HepG2 (cell line): ENCODE data around the gene ZNF239. TPM values are rescaled to one million over a fixed set of nuclear protein-coding genes. Genes with fewer than 3 reads are reported as not detected.

Experiments
- ATAC-seq: fragments of 200-7000 bp; cut with Tn5 transposase; 3 replicates; pipeline ENCODE4 v1.9.1; 2020; ENCODE audit warnings: mild to moderate bottlenecking, moderate library complexity
- BruUV-seq: library from RNA; stranded (reverse); fragments of 400-500 nt; replicated peaks from 2 replicates; lab custom pipeline; 2021; lab: Mats Ljungman, UMichigan
- CTCF ChIA-PET: fragments of 300-600 bp; formaldehyde crosslinking; extraction: SDS; loops from one replicate; lab custom pipeline; 2021; ENCODE audit warnings: low total read pairs, inconsistent platforms, low intra/inter-chr PET ratio; lab: Yijun Ruan, JAX
- POLR2A ChIA-PET: fragments of 350-600 bp; sonication (Branson Sonifier 250); formaldehyde crosslinking; loops from one replicate; lab custom pipeline; 2020; ENCODE audit warnings: antibody characterized with exemption, inconsistent platforms; lab: Yijun Ruan, JAX
- DNase-seq: peaks from one replicate; pipeline ENCODE4 v3.0.0-alpha.2; 2015; ENCODE audit warnings: low spot score
- FAIRE-seq: peaks from 3 replicates; lab custom pipeline; 2011; peaks lifted over from hg19 to GRCh38; lab: Jason Lieb, UNC
- H2AFZ ChIP-seq: one replicate; pipeline ENCODE4 v1.6.1; 2011; ENCODE audit warnings: low read length, inconsistent platforms
- H3K27ac ChIP-seq: fragments of 300-600 bp; 3 replicates; pipeline ENCODE4 v1.8.0; 2011; ENCODE audit warnings: mixed run types, mild to moderate bottlenecking, mixed read lengths, low read length, inconsistent platforms; ENCODE audit not compliant: insufficient read depth; ENCODE audit errors: extremely low read length
- H3K27me3 ChIP-seq, 2 experiments: fragments of 200-600 bp in 1 of 2; 2 replicates in 1 of 2; 3 replicates in 1 of 2; pipeline versions ENCODE4 v1.6.0 to v1.8.0; 2011; ENCODE audit warnings: low read length in 2 of 2, mild to moderate bottlenecking in 2 of 2, moderate library complexity in 2 of 2, inconsistent platforms in 1 of 2; ENCODE audit not compliant: insufficient read depth in 2 of 2, control insufficient read depth in 1 of 2
- H3K36me3 ChIP-seq, 2 experiments: fragments of 200-600 bp in 1 of 2; replicated peaks in 1 of 2; 2 replicates in 1 of 2; 3 replicates in 1 of 2; pipeline versions ENCODE4 v1.5.1 to v1.8.0; 2011; ENCODE audit warnings: low read length in 2 of 2, inconsistent platforms in 1 of 2; ENCODE audit not compliant: insufficient read depth in 2 of 2, control insufficient read depth in 1 of 2
- H3K4me1 ChIP-seq: 2 replicates; pipeline ENCODE4 v1.5.1; 2012; ENCODE audit warnings: low read length, inconsistent platforms; ENCODE audit not compliant: insufficient read depth
- H3K4me2 ChIP-seq: 2 replicates; pipeline ENCODE4 v1.6.0; 2011; ENCODE audit warnings: low read depth, low read length, inconsistent platforms
- H3K4me3 ChIP-seq, 3 experiments: fragments of 200-600 bp in 1 of 3; sonication (generic), shearing (Covaris generic) in 1 of 3; replicated peaks in 1 of 3; 2 replicates each; pipeline ENCODE4 v1.5.1; 2011 to 2016; ENCODE audit warnings: low read length in 3 of 3, inconsistent platforms in 2 of 3, low read depth in 2 of 3, mild to moderate bottlenecking in 2 of 3, control low read depth in 1 of 3, mixed read lengths in 1 of 3; ENCODE audit not compliant: insufficient read depth in 1 of 3
- H3K79me2 ChIP-seq: one replicate; pipeline ENCODE4 v1.6.1; 2011; ENCODE audit warnings: low read length, inconsistent platforms; ENCODE audit not compliant: insufficient read depth
- H3K9ac ChIP-seq: 2 replicates; pipeline ENCODE4 v1.6.0; 2011; ENCODE audit warnings: mild to moderate bottlenecking, low read depth, low read length, inconsistent platforms; ENCODE audit not compliant: insufficient read depth
- H3K9me3 ChIP-seq: 2 replicates; pipeline ENCODE4 v1.5.1; 2012; ENCODE audit warnings: mild to moderate bottlenecking, low read length
- H4K20me1 ChIP-seq: 2 replicates; pipeline ENCODE4 v1.6.0; 2011; ENCODE audit warnings: inconsistent platforms, mild to moderate bottlenecking, low read length, moderate library complexity; ENCODE audit not compliant: insufficient read depth
- CREM ChIP-seq, 2 experiments: sonication (generic) in 1 of 2; formaldehyde crosslinking in 1 of 2; IDR thresholded peaks; 2 replicates each; pipeline versions ENCODE4 v1.4.0 to v1.6.1; 2016 to 2020; ENCODE audit warnings: antibody characterized with exemption in 1 of 2, mild to moderate bottlenecking in 1 of 2, missing genetic modification reagents in 1 of 2
- HNF1A ChIP-seq, 2 experiments: sonication (generic) in 1 of 2; formaldehyde crosslinking in 1 of 2; IDR thresholded peaks; 2 replicates each; pipeline versions ENCODE4 v1.4.0 to v1.6.1; 2016 to 2020; ENCODE audit warnings: borderline replicate concordance in 1 of 2, low read depth in 1 of 2, mild to moderate bottlenecking in 1 of 2, missing genetic modification reagents in 1 of 2
- MXD1 ChIP-seq: sonication (generic); formaldehyde crosslinking; IDR thresholded peaks from 2 replicates; pipeline ENCODE4 v1.4.0; 2020; ENCODE audit warnings: mild to moderate bottlenecking, missing genetic modification reagents
- NFIB ChIP-seq: sonication (generic); formaldehyde crosslinking; IDR thresholded peaks from 2 replicates; pipeline ENCODE4 v1.9.0; 2021; ENCODE audit warnings: missing genetic modification reagents, mild to moderate bottlenecking, borderline replicate concordance
- RNF2 ChIP-seq: fragments of 450-650 bp; conservative IDR thresholded peaks from 2 replicates; pipeline ENCODE4 v1.6.1; 2016; ENCODE audit warnings: low read depth
- THAP9 ChIP-seq: sonication (generic); formaldehyde crosslinking; IDR thresholded peaks from 2 replicates; pipeline ENCODE4; 2020; ENCODE audit warnings: missing genetic modification reagents, mild to moderate bottlenecking, borderline replicate concordance
- TIGD3 ChIP-seq: sonication (generic); formaldehyde crosslinking; IDR thresholded peaks from 2 replicates; pipeline ENCODE4 v1.5.1; 2020; ENCODE audit warnings: mild to moderate bottlenecking, missing genetic modification reagents, borderline replicate concordance
- ZNF124 ChIP-seq: sonication (generic); formaldehyde crosslinking; IDR thresholded peaks from 2 replicates; pipeline ENCODE4 v1.4.0; 2020; ENCODE audit warnings: missing genetic modification reagents
- ZNF263 ChIP-seq: sonication (generic); formaldehyde crosslinking; IDR thresholded peaks from 2 replicates; pipeline ENCODE4 v1.4.0; 2020; ENCODE audit warnings: missing genetic modification reagents
- ZNF720 ChIP-seq: sonication (generic); formaldehyde crosslinking; IDR thresholded peaks from 2 replicates; pipeline ENCODE4 v1.4.0; 2020; ENCODE audit warnings: missing genetic modification reagents
- ZNF772 ChIP-seq: sonication (generic); formaldehyde crosslinking; IDR thresholded peaks from 2 replicates; pipeline ENCODE4 v1.5.0; 2020; ENCODE audit warnings: mild to moderate bottlenecking, missing genetic modification reagents
- ZNF773 ChIP-seq: sonication (generic); formaldehyde crosslinking; IDR thresholded peaks from 2 replicates; pipeline ENCODE4 v1.4.0; 2020; ENCODE audit warnings: missing genetic modification reagents, borderline replicate concordance
- WGBS: methylation state at CpG from one replicate; pipeline ENCODE4 v1.1.6; 2017; ENCODE audit warnings: low lambda C conversion rate; 5-methylcytosine and 5-hydroxymethylcytosine counted together
- in situ Hi-C: cut with HindIII; loops from 2 replicates; pipeline ENCODE4 v1.10.0; 2017; ENCODE audit warnings: low pct_unique_long_range_greater_than_20kb; ENCODE audit not compliant: extremely low pct_ligation_motif_present
- intact Hi-C: fragments of 100-400 bp; cut with micrococcal nuclease; formaldehyde crosslinking; loops from one replicate; pipeline ENCODE4 v1.10.0; 2022; ENCODE audit not compliant: unreplicated experiment
- polyA plus RNA-seq, 8 experiments: library from polyadenylated mRNA; depleted of rRNA in 3 of 8; stranded (reverse) in 7 of 8; unstranded in 1 of 8; fragments of >200 nt; fragmentation: Illumina TruSeq in 4 of 8; extraction: Trizol in 4 of 8; gene quantifications; 2 replicates each; pipeline versions ENCODE4 v1.2.1 to v1.2.3, GENCODE V29; 2011 to 2016; ENCODE audit warnings: low read depth in 4 of 8, missing spikeins in 1 of 8, mixed read lengths in 1 of 8; ENCODE audit not compliant: insufficient read depth in 1 of 8
- total RNA-seq, 5 experiments: library from RNA; depleted of rRNA; stranded (reverse); fragments of >200 nt; fragmentation: Illumina TruSeq; extraction: Trizol; gene quantifications; 2 replicates each; pipeline ENCODE4 v1.2.3, GENCODE V29; 2016; ENCODE audit warnings: low read depth in 1 of 5

Gene ZNF239
- total and polyA plus RNA-seq, 2 of the 13 experiments (the other 11 are each of a cell fraction or from before 2014, with no cell fraction given): 0.05 TPM; not detected in 1

GRCh38 chr10:43606323-43607198 is 32.1 kb upstream of the ZNF239 start, which contains the start of gene ZNF485:
TSS of gene ZNF485 (plus strand) at chr10:43606438. CDS start at chr10:43607051, 613 bp downstream.
- peak within 1 kb of the TSS; percentile 45 to 72 (median 61); a peak in 5 of 6 replicates for H3K4me3 ChIP-seq
- peak within 1 kb of the TSS; percentile 60 for H3K4me2 ChIP-seq
- WGBS: 45% methylated on average over 46 of the region's 58 CpGs
- peak; percentile 23 for DNase-seq
- peak within 1 kb of the TSS; percentile 60; the same call in 1 of the 2 replicates for H3K9ac ChIP-seq
- CTCF ChIA-PET: no interaction called here
- H4K20me1 ChIP-seq: no peaks in the 10 kb centered on the region
- peak; percentile 18 for FAIRE-seq
- no TSS peak for BruUV-seq
- no peaks in the 10 kb centered on the region for H3K36me3 ChIP-seq
- no peaks in the 10 kb centered on the region for H3K27me3 ChIP-seq
- no peak within 1 kb of the TSS for H3K27ac ChIP-seq
- H3K4me1 ChIP-seq: peaks cover 7% of the 10 kb centered on the region
- H3K79me2 ChIP-seq: no peaks in the 10 kb centered on the region
- H2AFZ ChIP-seq: no peak within 1 kb of the TSS
- H3K9me3 ChIP-seq: no peaks in the 10 kb centered on the region; the same call in 1 of the 2 replicates
- in situ Hi-C loops (no loop called here), intact Hi-C loops (no loop called here)
- ATAC-seq: peak; percentile 98
- POLR2A ChIA-PET: interaction anchor here (1.2 kb wide), 1 partner anchor 42 kb away, joined by 4 read pairs; the partner anchor contains the start of gene ZNF32
- TF ChIP-seq ZNF720 (CRISPR knock-in tag): no peak
- TF ChIP-seq THAP9 (CRISPR knock-in tag): peak; percentile 38; the same call in 1 of the 2 replicates
- TF ChIP-seq RNF2: peak; percentile 66
- TF ChIP-seq CREM (IDR thresholded peaks at IDR 0.05): peak; percentile 30; the same call in 1 of the 2 replicates
- TF ChIP-seq CREM (CRISPR knock-in tag; IDR thresholded peaks at IDR 0.05): no peak
- peak; percentile 80; the same call in 1 of the 2 replicates for TF ChIP-seq ZNF772 (CRISPR knock-in tag)
- no peak for TF ChIP-seq ZNF773 (CRISPR knock-in tag)
- TF ChIP-seq TIGD3 (CRISPR knock-in tag): no peak
- TF ChIP-seq ZNF263 (CRISPR knock-in tag): peak; percentile 39; the same call in 1 of the 2 replicates
- no peak for TF ChIP-seq HNF1A (IDR thresholded peaks at IDR 0.05; ENCODE audit: low read depth)
- TF ChIP-seq HNF1A (CRISPR knock-in tag; IDR thresholded peaks at IDR 0.05; ENCODE audit: borderline replicate concordance): peak; percentile 35; the same call in 1 of the 2 replicates
- TF ChIP-seq NFIB (CRISPR knock-in tag): 0 out of 2 replicates have a peak, but pooled peaks have one; percentile 38
- no peak for TF ChIP-seq ZNF124 (CRISPR knock-in tag)
- peak; percentile 88; the same call in 1 of the 2 replicates for TF ChIP-seq MXD1 (CRISPR knock-in tag)
